GM08714 (cell line): Measurements from ENCODE around the gene WDR55.
"Not testable (repeated sequence)": the region's sequence is repeated elsewhere in the genome, so short reads cannot be mapped to it uniquely, and the experiment has no call there.

Experiments used
- H3K4me3 ChIP-seq: fragments of 200-500 bp; sonication (Bioruptor generic); 2 replicates; pipeline ENCODE4 v1.5.1; 2014; ENCODE audit warnings: mild to moderate bottlenecking, low read length, inconsistent platforms
- ZNF274 ChIP-seq: IDR thresholded peaks from 2 replicates; pipeline ENCODE4 v1.6.1; 2012; ENCODE audit warnings: mild to moderate bottlenecking, low read depth, low read length

Gene WDR55

DNA sequence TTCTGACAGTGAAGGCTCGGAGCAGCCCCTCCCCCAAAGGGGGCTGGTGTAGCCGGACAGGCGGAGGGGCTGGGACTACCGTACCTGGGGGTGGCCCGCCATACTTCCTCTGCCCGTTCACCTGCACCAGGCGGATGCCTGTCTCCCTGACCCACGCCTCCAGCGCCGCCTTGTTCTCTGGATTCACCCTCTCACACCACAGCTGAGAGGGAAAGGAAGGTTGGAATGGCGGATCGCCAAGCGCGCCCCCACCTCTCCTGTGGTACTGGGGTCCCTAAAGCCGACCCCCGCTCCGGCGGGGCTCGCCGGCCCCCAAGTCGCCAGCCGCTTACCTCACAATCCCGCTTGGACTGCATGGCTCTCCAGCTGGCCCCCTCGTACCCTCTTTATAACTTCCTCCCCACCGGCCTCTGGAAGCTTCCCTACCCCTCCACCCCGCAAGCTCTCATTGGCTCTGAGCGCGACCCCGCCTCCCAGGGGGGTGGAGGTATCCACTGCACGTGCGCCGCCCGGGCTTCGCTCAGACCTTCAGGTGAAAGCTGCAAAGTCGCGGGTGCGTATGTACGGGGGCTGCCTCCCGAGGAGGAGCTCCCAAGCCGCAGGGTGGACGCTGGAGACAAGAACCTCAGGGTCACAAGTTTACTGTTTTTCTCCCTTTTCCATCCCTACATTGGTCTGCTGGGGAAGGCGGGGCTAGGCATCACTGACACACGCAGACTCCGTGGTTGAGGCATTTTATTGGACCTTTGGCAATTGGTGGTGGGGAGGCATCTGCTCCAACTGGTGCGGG, 8.7 kb downstream of the WDR55 start, which contains the start of gene DND1:
Gene DND1, minus strand, starts transcription at position 390 of the 790 bp plus-strand sequence. Its CDS starts 34 bp downstream, at position 356.
- no peak within 1 kb of the TSS for H3K4me3 ChIP-seq
- no peak for TF ChIP-seq ZNF274

- no peak overlapping the region for H3K4me3 ChIP-seq
- TF ChIP-seq ZNF274, result no peak
These were observed 9.5 kb downstream of the WDR55 start for GRCh38 chr5:140674211-140674610.

DNA sequence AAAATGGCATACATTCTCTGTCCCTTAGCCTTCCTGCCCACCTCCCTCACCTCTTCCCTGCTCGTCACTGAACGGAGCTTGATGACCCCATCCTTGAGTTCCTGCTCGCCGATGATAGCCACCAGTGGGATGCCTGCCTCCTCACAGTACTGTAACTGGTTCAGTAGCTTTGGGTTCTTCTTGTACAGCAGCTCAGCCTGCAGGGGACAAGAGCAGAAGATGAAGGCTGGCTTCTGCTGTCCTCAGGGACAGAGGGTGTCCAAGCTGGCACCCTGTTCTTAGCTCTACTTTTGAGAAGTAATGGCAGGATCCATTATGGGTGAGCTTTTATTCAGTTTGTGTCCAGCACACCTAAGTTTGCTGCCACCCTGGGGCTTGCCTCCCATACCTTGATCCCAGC, 9.9 kb downstream of the WDR55 start:
- H3K4me3 ChIP-seq, result no peak overlapping the region
- TF ChIP-seq ZNF274, result no peak

GRCh38 chr5:140677947-140678346, 13.2 kb downstream of the WDR55 start:
- TF ChIP-seq ZNF274, result no peak
- H3K4me3 ChIP-seq, result no peak overlapping the region

DNA sequence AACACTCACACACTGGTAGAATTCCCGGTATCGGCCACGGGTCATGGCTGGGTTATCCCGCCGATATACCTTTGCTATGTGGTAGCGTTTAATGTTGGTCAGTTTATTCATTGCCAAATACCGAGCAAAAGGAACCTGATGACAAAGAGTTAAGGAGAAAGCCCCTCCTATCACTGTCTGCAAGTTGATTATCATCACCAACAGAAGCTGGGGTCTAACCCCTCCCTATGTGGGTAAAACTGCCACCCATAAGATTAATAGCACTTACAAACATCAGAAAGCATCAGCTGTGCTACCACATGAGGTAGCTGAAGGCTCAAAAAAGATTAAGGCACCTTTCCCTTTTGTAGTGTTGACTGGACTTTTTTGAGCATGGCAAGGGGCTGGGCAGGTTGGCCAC, 14.3 kb downstream of the WDR55 start:
- no peak overlapping the region for H3K4me3 ChIP-seq
- no peak for TF ChIP-seq ZNF274

- no peak for TF ChIP-seq ZNF274
- H3K4me3 ChIP-seq, result peak overlapping the region; percentile 83
These were observed 25.8 kb downstream of the WDR55 start for GRCh38 chr5:140690376-140690932.

GRCh38 chr5:140690941-140691924, 26.5 kb downstream of the WDR55 start, which contains the start of the genes HARS1 and HARS2:
Gene HARS1, minus strand, starts transcription at chr5:140691370. Its CDS starts 66 bp downstream, at chr5:140691304.
Gene HARS2, plus strand, starts transcription at chr5:140691455. Its CDS starts 194 bp downstream, at chr5:140691649.
- peak within 1 kb of the TSS; percentile 83 for H3K4me3 ChIP-seq
- TF ChIP-seq ZNF274, result no peak

- H3K4me3 ChIP-seq, result no peak overlapping the region
- TF ChIP-seq ZNF274, result no peak
These were observed 29.6 kb downstream of the WDR55 start for GRCh38 chr5:140694276-140694675.

DNA sequence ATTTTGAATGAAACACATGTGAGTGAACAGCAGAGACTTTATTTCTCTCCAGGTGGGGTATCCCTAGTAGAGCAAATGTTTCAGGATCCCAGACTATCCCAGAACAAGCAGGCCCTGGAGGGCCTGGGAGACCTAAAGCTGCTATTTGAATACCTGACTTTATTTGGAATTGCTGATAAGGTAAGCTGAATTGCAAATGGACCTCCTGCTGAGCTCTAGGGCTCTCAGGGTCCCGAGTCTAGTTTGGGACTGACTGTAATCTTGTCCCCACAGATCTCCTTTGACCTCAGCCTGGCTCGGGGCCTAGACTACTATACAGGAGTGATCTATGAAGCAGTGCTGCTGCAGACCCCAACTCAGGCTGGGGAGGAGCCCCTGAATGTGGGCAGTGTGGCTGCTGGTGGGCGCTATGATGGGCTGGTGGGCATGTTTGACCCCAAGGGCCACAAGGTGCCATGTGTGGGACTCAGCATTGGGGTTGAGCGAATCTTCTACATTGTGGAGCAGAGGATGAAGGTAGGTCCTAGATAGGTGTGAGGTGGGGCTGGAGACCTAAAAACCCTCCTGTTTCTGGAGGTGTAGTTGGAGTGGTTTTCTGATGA, 32.3 kb downstream of the WDR55 start:
- no peak overlapping the region for H3K4me3 ChIP-seq
- TF ChIP-seq ZNF274, result no peak

DNA sequence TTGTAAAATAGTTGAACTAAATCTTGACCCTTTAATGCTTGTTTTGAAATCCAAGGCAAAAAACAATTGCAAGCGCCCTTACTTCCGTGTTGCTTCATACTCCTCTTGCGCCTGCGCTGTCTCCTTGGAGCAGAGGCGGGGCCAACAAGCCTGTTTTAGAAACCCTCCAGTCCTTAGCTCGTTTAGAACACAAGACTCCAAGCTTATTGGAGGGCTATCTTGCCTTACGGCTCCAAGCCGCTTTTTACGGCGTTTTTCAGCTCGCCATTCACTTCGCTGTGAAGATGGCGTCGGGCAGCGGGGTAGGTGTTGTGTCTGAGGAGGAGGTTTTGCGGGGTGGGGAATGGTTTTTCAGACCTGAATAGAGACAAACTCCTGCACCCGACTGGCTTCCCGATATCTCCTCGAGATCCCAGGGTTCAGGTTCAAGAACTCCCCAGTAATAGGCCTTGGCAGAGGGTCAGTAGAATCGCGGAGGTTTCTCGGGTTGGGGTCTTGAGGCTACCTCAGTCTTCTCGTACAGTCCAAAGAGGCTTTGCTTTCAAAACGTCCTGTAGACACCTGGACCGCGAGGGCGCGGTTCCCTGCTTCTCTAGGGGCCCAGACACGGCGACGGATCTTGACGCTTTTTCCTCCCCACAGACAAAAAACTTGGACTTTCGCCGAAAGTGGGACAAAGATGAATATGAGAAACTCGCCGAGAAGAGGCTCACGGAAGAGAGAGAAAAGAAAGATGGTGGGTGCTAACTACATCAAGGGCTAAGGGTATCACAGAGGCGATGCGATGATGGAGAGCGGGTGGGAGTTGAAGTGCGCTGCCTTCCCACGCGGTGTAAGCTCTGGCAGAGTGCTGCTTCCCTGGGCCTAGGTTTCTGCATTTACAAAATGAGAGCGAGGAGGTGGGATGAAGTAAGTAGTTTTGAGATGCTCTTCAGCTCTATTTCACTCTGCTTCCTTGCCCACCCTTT, 35.8 kb downstream of the WDR55 start, which contains the start of gene ZMAT2:
Gene ZMAT2, plus strand, starts transcription at position 271 of the 968 bp plus-strand sequence. Its CDS starts 14 bp downstream, at position 285.
- no peak for TF ChIP-seq ZNF274
- peak within 1 kb of the TSS; percentile 71 for H3K4me3 ChIP-seq

DNA sequence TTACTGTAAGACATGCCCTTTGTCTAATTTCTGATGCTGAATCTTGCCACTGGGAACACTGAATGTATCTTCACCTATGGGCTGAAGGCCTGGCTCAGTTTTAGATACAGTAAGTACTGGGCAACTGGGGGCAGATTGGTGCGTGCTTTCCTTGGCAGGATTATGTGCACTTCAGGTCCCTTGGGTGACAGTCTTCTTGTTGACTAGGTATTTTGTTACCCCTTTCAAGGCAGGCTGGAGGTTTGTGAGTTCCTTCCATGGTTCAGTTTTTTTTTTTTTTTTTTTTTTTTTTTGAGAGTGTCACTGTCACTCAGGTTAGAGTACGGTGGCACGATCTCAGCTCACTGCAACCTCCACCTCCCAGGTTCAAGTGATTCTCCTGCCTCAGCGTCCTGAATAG, 43.1 kb downstream of the WDR55 start:
- no peak overlapping the region for H3K4me3 ChIP-seq
- no peak for TF ChIP-seq ZNF274

GRCh38 chr5:140708787-140709186, 44.1 kb downstream of the WDR55 start:
- H3K4me3 ChIP-seq, result not testable (repeated sequence)
